Ovary (tissue), 9 donors: ENCODE measurements around the gene ARHGEF4. TPM values are rescaled to one million over a fixed set of nuclear protein-coding genes. Genes with fewer than 3 reads are reported as not detected.
A peak's percentile ranks its signal among the peaks of the same experiment; 100 is the strongest.

ENCODE experiments used
- DNase-seq, 5 donors: peaks; one replicate each; pipeline ENCODE4 v3.0.0-alpha.2; 2019 to 2020
- H3K27ac ChIP-seq, 2 donors: fragments of 200-600 bp; one replicate each; pipeline versions ENCODE4 v1.5.1 to v1.8.0; 2019 to 2022
- H3K27me3 ChIP-seq: fragments of 200-600 bp; one replicate; pipeline ENCODE4 v1.8.0; 2022
- H3K36me3 ChIP-seq: fragments of 200-600 bp; sonication (generic); one replicate; pipeline ENCODE4 v1.5.1; 2019
- H3K4me1 ChIP-seq: one replicate; pipeline ENCODE4 v1.8.1; 2013; ENCODE audit warnings: mild to moderate bottlenecking, moderate library complexity; ENCODE audit not compliant: insufficient read depth
- H3K4me3 ChIP-seq: fragments of 200-600 bp; sonication (generic); one replicate; pipeline ENCODE4 v1.5.1; 2017
- H3K9me3 ChIP-seq, 2 donors: fragments of 200-600 bp in 1 of 2; sonication (generic) in 1 of 2; one replicate each; pipeline versions ENCODE4 v1.5.1 to v1.8.1; 2013 to 2019; ENCODE audit warnings: mild to moderate bottlenecking in 1 of 2, moderate library complexity in 1 of 2
- EP300 ChIP-seq: sonication (generic); formaldehyde crosslinking; IDR thresholded peaks from one replicate; pipeline ENCODE4 v1.6.1; 2017; ENCODE audit warnings: antibody characterized with exemption
- POLR2A ChIP-seq: fragments of 450-650 bp; IDR thresholded peaks from one replicate; pipeline ENCODE4 v1.6.1; 2017; ENCODE audit warnings: antibody characterized with exemption, mild to moderate bottlenecking, moderate library complexity
- WGBS, 3 donors: extraction: QIAGEN DNeasy Blood & Tissue Kit in 1 of 3; methylation state at CpG; one replicate each; pipeline versions ENCODE4 v1.1.5 to v1.1.7; 2013 to 2017; 5-methylcytosine and 5-hydroxymethylcytosine counted together
- intact Hi-C, 4 donors: fragments of 100-400 bp; cut with DNase I; formaldehyde crosslinking; loops; one replicate each; pipeline versions ENCODE4 v1.11.0 to v1.15.1; 2022 to 2023
- polyA plus RNA-seq, 2 donors: library from polyadenylated mRNA; stranded (reverse); fragments of 200-250 nt in 1 of 2; fragments of 350-450 nt in 1 of 2; fragmentation: Illumina TruSeq in 1 of 2; extraction: RNeasy Lipid Tissue Mini Kit (QIAGEN cat#74804) in 1 of 2; gene quantifications; one replicate each; pipeline ENCODE4 v1.2.3, GENCODE V29; 2013 to 2014
- total RNA-seq, 7 donors: library from RNA; depleted of rRNA in 2 of 7; stranded (reverse); fragments of >200 nt in 2 of 7; fragmentation: NEBNext Ultra II Directional in 3 of 7; extraction: Animal tissue kit (Norgen Biotek cat#: 25700) in 3 of 7; gene quantifications; one replicate each; pipeline versions ENCODE4 v1.1.0 to v1.2.4, GENCODE V29; 2016 to 2023
- TF ChIP-seq, protein P1 (sequence below), 3 donors: fragments of 450-650 bp in 2 of 3; fragments of 200-600 bp in 1 of 3; IDR thresholded peaks; one replicate each; pipeline versions ENCODE4 v1.5.1 to v1.8.0; 2016 to 2022; ENCODE audit warnings: antibody characterized with exemption in 3 of 3, mild to moderate bottlenecking in 1 of 3
- donor health status: DM: no; HTN: no; CAD: no; lungs with moderate emphysema.
- donor health status: DM: no; HTN: no; CAD: no.
- donor health status: Bipolar disorder and iron deficiency.
- donor health status: DM: yes; HTN: yes; CAD: no.
- donor health status: DM: no; HTN: no; CAD: no.
- donor health status: DM: yes; HTN: yes; CAD: no.

The ARHGEF4 gene
- total and polyA plus RNA-seq, 9 donors, result 8.6 to 27.4 (median 18.0) TPM

DNA sequence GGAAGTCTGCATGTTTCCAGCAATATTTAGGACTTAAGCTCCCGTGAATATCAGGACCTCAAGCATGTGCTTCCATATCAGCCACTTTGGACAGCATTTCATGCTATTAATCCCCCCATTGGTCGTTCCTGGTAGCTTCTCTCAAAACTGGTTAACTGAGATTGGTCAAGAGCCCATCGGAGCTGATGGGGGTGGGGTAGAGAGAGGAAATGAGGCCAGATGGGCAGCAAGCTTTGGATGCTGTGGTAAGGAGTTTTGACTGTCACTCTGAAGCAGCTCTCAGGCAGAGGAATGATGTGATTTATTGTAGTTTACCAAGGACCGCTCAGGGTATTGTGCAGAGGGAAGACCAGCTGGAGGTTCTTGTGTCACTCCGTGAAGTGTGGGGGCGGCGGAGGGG lies 174.8 kb downstream of the ARHGEF4 start:
- H3K27ac ChIP-seq, result no peak overlapping the region
- TF ChIP-seq EP300, result no peak
- TF ChIP-seq, protein P1, sequence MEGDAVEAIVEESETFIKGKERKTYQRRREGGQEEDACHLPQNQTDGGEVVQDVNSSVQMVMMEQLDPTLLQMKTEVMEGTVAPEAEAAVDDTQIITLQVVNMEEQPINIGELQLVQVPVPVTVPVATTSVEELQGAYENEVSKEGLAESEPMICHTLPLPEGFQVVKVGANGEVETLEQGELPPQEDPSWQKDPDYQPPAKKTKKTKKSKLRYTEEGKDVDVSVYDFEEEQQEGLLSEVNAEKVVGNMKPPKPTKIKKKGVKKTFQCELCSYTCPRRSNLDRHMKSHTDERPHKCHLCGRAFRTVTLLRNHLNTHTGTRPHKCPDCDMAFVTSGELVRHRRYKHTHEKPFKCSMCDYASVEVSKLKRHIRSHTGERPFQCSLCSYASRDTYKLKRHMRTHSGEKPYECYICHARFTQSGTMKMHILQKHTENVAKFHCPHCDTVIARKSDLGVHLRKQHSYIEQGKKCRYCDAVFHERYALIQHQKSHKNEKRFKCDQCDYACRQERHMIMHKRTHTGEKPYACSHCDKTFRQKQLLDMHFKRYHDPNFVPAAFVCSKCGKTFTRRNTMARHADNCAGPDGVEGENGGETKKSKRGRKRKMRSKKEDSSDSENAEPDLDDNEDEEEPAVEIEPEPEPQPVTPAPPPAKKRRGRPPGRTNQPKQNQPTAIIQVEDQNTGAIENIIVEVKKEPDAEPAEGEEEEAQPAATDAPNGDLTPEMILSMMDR (IDR thresholded peaks at IDR 0.05), result no peak
- no peak for TF ChIP-seq POLR2A
- no peaks in the 10 kb centered on the region for H3K4me1 ChIP-seq
- intact Hi-C loops, result no loop called here
- no peaks in the 10 kb centered on the region for H3K27me3 ChIP-seq
- H3K36me3 ChIP-seq, result no peaks in the 10 kb centered on the region
- DNase-seq, result no peak
- 36 to 59% (median 40%) methylated on average over 7 of the region's 7 CpGs for WGBS, 3 donors
- H3K9me3 ChIP-seq, result no peaks in the 10 kb centered on the region
- no peak overlapping the region for H3K4me3 ChIP-seq

DNA sequence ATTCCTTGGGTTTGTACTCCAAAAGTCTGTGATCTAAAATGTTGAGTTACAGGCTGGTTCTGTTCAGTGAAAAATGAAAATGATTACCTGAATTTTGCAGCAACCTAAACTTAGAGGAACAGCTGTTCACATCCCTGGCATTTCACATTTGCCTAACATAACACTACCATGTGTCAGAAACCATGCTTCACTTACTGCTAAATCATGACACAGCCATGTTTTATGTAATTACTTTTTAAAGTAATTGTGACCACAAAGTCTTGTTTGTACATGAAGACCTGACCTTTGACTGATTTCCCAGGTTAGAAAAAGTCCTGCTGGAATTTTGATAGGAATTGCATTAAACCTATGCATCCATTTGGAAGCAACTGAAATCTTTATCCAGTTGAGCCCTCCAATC lies 177.4 kb downstream of the ARHGEF4 start:
- Histone ChIP-seq H3K4me1 (peaks cover 1% of the 10 kb centered on the region), H3K9me3 (no peaks in the 10 kb centered on the region), H3K36me3 (no peaks in the 10 kb centered on the region), H3K27ac (no peak overlapping the region), H3K27me3 (no peaks in the 10 kb centered on the region), H3K4me3 (no peak overlapping the region)
- intact Hi-C loops, result no loop called here
- TF ChIP-seq EP300 (no peak), POLR2A (no peak)
- TF ChIP-seq, protein P1 (IDR thresholded peaks at IDR 0.05), result no peak
- DNase-seq, result no peak

DNA sequence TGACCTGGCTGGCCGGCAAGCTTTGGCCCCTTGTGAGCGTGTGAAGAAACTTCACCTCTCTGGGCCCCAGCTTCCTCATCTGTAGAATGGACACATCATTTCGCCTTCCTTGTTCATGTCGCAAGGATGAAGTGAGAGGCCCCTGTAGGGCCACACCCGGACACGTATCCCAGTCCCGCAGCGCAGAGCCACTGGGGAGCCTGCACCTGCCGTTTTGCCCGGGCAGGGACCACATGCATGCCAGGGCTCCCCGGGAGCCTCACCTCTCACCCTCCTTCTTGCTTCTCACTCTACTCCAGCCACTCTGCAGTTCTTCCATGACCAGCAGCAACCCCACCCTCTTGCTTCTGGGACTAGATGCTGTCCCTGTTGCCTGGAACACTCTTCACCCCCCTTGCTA lies 179.1 kb downstream of the ARHGEF4 start:
- intact Hi-C loops, result no loop called here
- H3K9me3 ChIP-seq, result no peaks in the 10 kb centered on the region
- H3K27ac ChIP-seq, result no peak overlapping the region
- WGBS, 3 donors, result 92 to 95% (median 93%) methylated on average over 11 of the region's 11 CpGs
- peaks cover 1% of the 10 kb centered on the region for H3K4me1 ChIP-seq
- H3K4me3 ChIP-seq, result no peak overlapping the region
- no peaks in the 10 kb centered on the region for H3K36me3 ChIP-seq
- no peak for DNase-seq
- TF ChIP-seq, protein P1 (IDR thresholded peaks at IDR 0.05), result no peak
- no peak for TF ChIP-seq EP300
- no peak for TF ChIP-seq POLR2A
- no peaks in the 10 kb centered on the region for H3K27me3 ChIP-seq

DNA sequence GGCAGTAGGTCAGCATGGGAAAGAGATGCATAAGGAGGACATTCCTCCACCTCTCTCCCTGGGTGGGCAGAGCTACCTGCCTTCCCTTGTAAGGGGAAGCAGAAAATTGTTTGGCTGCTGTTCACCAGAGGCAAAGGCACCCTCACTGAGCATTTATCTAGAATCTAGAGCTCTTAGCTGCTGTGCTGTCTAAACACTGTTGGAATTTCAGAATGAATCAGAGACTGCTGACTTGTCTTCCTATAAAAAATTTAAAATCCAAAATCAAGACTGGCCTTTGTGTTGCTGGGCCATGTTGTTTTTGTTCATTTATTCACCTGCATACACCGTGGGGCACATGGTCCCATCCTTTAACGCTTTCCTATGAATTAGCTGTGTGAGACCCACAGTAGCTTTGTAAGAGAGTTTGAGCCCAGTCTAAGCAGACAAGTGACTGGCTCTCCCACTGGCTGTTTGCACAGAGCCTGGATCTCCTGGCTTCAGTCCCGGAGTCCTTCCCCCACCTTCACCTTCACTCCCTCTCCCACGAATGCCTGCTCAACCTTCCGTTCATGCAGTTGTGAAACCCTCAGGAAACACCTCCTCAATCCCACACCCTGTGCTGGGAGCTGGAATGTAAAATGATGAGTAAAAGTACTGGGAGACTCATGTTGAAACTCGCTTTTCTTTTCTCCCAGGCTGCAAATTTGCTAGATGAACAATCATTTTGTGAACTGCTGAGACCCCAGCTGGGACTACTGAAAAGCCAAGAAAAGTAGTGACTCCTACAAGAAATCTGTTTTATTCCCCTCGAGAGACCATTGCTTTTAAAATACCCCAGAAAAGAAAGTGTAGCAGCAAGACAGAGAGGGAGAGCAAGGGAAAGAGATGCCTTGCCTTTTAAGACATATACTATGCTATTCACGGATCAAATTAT lies 180.4 kb downstream of the ARHGEF4 start:
- H3K36me3 ChIP-seq, result no peaks in the 10 kb centered on the region
- DNase-seq, result peak in 2 of 5 donors; percentile 19 to 26
- intact Hi-C loops, result no loop called here
- H3K9me3 ChIP-seq, result no peaks in the 10 kb centered on the region
- no peak for TF ChIP-seq POLR2A
- TF ChIP-seq, protein P1 (IDR thresholded peaks at IDR 0.05), result no peak
- no peak for TF ChIP-seq EP300
- H3K4me1 ChIP-seq, result peaks cover 1% of the 10 kb centered on the region
- no peak overlapping the region for H3K27ac ChIP-seq
- WGBS, 3 donors, result 6 to 11% (median 9%) methylated on average over 8 of the region's 8 CpGs
- no peaks in the 10 kb centered on the region for H3K27me3 ChIP-seq
- no peak overlapping the region for H3K4me3 ChIP-seq
